Stimulated activated naive CD8-positive, alpha-beta T cell treated with anti-CD3 and anti-CD28 coated beads, Interleukin-15, amount 100 ng/mL, for 72 hours (primary cell): Measurements from ENCODE around the gene CARS1.

Source experiments
- ATAC-seq: fragments of 150-1000 bp; cut with Tn5 transposase; 2 replicates; pipeline ENCODE4 v1.10.0; 2021; ENCODE audit warnings: mild to moderate bottlenecking, moderate library complexity
- DNase-seq, 2 donors: peaks; one replicate each; pipeline ENCODE4 v3.0.0; 2021 to 2022
- H3K27ac Mint-ChIP-seq, 2 donors: one replicate each; pipeline ENCODE4 v1.8.0; 2022; ENCODE audit warnings: mild to moderate bottlenecking in 2 of 2, mixed read lengths in 2 of 2, moderate library complexity in 2 of 2
- H3K27me3 Mint-ChIP-seq: one replicate; pipeline ENCODE4 v1.8.0; 2022; ENCODE audit warnings: mixed read lengths
- H3K4me1 Mint-ChIP-seq: one replicate; pipeline ENCODE4 v1.8.0; 2022; ENCODE audit warnings: mild to moderate bottlenecking, mixed read lengths
- H3K4me3 Mint-ChIP-seq, 2 donors: one replicate each; pipeline ENCODE4 v1.8.0; 2022; ENCODE audit warnings: mild to moderate bottlenecking in 2 of 2, mixed read lengths in 2 of 2, moderate library complexity in 1 of 2
- H3K9me3 Mint-ChIP-seq, 2 donors: one replicate each; pipeline ENCODE4 v1.8.0; 2022; ENCODE audit warnings: mixed read lengths in 2 of 2

CARS1 gene

DNA sequence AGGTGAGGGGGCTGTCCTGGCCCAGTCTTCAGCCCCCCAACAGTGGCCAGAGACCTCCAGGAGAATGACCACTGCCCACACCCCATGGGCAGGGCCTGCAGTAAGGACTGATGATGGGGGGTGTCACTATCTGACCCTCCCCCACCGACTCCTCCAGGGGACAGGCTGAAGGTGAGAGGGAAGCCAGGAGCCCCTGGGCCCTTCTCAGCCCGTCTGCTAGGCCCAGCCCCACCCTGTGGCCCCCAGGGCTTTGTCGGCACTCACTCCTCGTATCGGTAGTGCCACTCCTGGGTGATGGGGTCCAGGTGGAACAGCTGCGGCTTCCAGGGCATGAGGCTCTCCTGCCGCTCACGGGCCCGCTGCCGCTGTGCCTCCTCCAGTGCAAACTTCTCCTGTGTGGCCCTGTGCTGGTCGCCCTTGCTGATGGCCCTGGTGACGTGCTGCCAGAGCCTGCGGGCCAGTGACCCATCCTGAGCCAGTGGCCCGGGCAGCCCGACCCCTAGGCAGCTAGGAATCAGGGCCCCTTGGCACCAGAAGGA lies 35.4 kb upstream of the CARS1 start:
- no peak overlapping the region for H3K4me3 Mint-ChIP-seq
- H3K9me3 Mint-ChIP-seq: no peaks in the 10 kb centered on the region
- no peak overlapping the region for H3K27ac Mint-ChIP-seq
- DNase-seq (no peak), ATAC-seq (no peak)
- peaks cover 11% of the 10 kb centered on the region for H3K4me1 Mint-ChIP-seq
- no peaks in the 10 kb centered on the region for H3K27me3 Mint-ChIP-seq

DNA sequence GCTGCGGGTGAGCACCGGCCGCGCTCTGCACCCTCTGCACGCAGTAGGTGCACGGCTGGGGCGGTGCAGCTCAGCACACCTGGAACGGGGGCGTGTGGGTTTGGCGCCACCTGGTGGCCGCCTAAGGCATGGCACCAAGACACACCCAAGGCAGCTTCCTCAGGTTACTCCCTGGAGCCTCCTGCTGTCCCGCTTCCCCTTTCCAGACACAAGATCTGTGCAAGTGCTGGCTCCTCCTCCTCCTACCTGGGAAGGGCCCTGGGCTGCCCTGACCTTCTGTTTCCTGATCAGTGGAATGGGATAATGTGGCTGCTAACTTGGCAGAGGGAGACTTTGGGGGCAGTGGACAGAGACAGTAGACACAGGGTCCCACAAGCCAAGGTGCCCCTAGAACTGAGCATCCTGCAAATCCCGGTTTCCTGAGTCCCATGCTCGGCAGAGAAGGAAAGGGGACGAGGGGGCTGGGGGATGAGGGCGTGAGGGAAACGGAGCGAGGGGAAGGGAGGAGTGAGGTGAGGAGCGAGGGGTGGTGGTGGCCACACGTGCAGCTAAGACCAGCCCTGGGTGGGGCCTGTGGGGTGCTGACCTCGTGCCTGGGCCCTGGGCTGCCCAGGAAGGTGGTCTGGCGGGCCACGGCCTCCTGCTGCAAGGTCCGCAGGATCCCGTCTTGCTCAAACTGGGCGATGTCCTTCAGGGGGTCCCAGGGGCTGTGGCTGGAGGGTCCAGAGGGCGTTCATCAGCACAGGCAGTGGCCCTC lies 34.8 kb upstream of the CARS1 start:
- Mint-ChIP-seq H3K27me3 (no peaks in the 10 kb centered on the region), H3K9me3 (no peaks in the 10 kb centered on the region), H3K4me3 (no peak overlapping the region), H3K4me1 (peaks cover 11% of the 10 kb centered on the region), H3K27ac (peak overlapping the region; percentile 33 to 88)
- DNase-seq (peak; percentile 69 to 70), ATAC-seq (peak; percentile 82)

DNA sequence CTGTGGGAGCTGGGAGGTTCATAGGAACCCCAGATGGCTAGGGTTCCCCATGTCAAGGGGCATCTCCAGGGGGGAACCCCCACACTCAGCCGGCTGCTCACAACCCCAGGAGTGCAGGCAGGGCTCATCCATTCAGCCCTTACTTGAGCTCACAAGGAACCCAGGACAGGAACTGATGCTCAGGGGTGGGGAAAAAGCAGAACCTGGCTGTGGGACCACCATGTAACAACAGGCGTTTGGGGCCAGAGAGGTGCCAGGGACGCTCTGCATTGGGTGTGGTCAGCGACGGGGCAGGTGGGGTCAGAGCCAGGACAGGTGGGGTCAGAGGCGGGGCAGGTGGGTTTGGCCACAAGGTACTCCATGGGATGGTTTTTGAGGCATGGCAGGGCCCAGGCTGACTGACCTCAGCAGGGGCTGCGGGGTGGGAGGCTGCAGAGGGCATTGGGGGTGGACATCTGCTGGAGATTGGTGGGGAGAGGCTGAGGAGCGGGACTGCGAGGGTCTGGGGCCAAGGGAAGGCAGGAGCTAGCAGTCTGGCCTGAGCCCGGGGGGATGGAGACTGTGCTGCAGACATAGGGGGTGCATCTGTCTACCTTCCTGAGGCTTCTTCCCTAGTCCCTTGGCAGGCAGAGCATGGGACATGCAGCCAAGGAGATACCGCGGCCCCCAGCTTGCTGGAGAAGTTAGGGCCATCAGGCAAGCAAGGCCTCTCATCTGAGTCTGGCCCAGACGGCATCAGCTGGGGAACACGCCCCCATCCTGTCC lies 34.0 kb upstream of the CARS1 start:
- Mint-ChIP-seq H3K9me3 (no peaks in the 10 kb centered on the region), H3K27me3 (no peaks in the 10 kb centered on the region), H3K27ac (no peak overlapping the region), H3K4me3 (no peak overlapping the region), H3K4me1 (peaks cover 11% of the 10 kb centered on the region)
- ATAC-seq (no peak), DNase-seq (no peak)

DNA sequence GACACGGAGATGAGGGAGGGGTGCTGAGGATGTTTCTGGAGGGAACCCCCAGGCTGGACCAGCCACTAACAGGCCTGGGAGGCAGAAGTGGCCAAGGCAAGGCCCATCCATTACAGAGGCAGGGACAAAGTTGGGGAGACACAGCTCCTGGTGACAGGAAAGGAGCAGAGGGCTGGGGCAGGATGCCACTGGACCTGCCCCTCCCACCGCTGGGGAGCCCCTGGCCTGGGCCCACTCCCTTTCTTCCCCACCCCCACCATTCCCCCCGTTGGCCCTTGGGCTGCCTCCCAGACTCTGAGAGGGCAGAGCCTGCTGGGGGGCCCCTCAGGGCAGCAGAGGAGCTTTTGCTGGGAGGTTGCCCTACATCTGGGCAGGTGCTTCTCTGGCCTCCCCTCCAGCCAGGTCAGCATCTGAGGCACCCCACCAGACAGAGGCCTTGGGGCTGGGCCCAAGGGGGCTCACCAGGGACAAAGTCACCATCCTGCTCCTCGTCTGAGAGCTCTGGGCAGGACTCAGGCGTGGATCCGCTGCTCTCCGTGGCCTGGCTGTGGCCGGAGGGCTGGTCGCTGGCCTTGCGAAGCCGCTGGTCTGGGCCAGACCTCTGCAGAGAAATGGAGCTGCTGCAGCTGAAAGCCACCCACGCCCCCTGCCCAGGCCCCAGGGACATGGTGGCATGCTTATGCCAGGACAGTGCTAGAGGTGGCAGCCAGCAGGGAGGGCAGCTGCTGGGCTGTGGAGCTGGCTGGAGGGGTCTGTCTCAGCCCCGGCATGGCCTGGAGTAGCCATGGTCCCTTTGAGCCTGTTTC lies 33.1 kb upstream of the CARS1 start:
- Mint-ChIP-seq H3K27me3 (peaks cover 7% of the 10 kb centered on the region), H3K4me1 (peaks cover 11% of the 10 kb centered on the region), H3K27ac (peak overlapping the region in 1 of 2 donors; percentile 42), H3K9me3 (no peaks in the 10 kb centered on the region), H3K4me3 (no peak overlapping the region)
- DNase-seq: no peak
- no peak for ATAC-seq

DNA sequence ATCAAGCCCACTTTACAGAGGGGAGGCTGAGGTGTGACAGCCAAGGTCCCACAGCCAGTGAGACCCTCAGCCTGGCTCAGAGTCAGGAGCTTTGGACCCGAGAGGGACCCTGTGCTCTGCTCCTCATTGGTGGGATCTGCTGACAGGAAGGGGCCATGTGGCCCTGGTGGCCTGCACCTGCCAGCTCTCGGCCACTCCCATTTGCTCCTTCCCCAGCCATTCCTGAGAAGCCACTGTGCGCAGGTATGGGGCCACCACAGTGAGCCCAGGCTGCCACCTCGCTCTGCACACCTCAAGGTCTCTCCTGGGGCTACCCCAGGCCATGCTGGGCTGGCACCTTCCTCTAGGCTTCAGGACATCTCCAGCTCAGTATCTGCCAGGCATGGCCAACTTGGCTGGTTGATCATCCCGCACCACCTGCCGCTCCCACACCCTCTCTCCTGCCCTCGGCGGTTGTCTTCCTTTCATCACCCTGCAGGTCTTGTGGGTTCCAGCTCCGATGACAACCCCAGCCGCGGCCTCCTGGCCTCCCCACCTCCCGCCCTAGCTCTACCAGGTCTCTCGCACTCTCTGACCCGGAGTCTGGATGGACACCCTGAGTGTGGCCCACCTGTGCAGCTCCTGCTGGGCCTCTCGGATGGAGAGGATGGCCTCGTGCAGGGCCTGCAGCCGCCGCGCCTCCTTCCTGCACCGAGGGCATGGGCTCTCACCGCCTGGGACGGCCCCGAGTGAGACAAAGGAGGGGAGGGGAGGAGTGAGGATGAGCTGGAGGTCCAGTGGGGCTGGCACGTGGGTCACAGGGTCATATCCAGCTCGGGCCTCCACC lies 32.2 kb upstream of the CARS1 start:
- H3K4me1 Mint-ChIP-seq: peaks cover 11% of the 10 kb centered on the region
- ATAC-seq: no peak
- DNase-seq: no peak
- H3K27me3 Mint-ChIP-seq: peaks cover 11% of the 10 kb centered on the region
- no peak overlapping the region for H3K4me3 Mint-ChIP-seq
- H3K27ac Mint-ChIP-seq: peak overlapping the region in 1 of 2 donors; percentile 42
- H3K9me3 Mint-ChIP-seq: no peaks in the 10 kb centered on the region

DNA sequence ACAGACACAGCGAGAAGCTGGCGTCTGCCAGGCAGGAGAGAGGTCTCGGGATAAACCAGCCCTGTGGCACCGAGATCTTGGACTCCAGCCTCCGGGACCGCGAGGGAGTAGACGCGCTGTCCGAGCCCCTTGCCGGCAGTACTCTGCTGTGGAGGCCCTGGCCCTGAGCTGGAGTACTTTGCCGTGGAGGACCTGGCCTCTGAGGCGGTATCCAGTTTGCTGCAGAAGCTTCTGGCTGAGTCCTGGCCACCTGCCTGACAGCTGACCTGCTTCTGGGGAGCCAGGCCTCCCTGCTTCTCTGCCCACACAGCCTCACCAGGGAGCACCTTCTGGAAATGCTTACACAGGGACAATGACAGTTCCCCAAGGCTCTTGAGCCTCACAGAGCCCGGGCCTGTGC lies 31.6 kb upstream of the CARS1 start:
- Mint-ChIP-seq H3K4me3 (no peak overlapping the region), H3K4me1 (peaks cover 11% of the 10 kb centered on the region), H3K27ac (no peak overlapping the region), H3K9me3 (no peaks in the 10 kb centered on the region), H3K27me3 (peaks cover 17% of the 10 kb centered on the region)
- DNase-seq: no peak
- no peak for ATAC-seq

DNA sequence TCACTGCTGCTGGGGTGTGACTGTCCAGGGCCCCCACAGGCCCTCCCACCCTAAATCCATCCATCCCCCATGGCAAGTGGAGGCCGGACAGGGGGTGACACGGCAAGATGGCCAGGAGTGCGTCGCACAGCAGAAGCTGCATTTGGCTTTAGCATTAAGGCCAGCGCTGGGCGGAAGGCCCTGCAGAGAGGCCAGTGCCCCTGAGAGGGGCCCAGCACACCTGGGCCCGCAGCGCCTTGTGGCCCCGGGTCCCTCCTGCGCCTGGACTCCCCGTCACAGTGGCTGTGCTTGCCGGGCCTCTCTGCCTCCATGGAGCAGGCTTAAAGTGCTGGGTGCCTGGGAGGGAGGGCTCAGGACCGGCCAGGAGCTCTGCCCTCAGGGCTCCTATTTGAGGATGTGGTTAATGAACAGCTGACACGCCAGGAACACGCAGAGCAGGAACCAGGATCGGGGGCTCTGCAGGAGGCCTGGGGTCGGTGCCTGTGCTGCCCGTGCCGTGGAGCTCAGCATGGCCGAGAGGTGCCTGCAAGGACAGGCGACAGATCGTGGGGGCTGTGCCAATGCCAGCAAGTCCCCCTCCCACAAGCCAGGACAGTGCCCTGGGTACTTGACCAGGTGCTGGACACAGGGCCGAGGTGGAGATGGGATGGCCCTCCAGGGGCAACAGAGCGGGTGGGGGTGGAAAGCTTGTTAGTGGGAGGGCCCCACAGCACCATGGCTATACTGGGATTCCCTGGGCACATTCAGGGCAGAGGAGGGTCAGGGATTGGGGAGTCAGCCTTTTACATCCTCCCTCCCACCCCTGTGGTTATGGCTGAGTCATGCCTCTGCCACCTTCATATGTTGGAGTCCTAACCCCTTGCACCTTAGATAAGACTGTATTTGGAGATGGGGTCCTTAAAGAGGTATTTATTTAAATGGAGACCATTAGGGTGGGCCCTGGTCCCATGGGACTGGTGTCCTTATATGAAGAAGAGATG lies 30.9 kb upstream of the CARS1 start:
- H3K4me3 Mint-ChIP-seq: no peak overlapping the region
- H3K27me3 Mint-ChIP-seq: peaks cover 24% of the 10 kb centered on the region
- H3K4me1 Mint-ChIP-seq: peaks cover 11% of the 10 kb centered on the region
- H3K9me3 Mint-ChIP-seq: no peaks in the 10 kb centered on the region
- H3K27ac Mint-ChIP-seq: peak overlapping the region in 1 of 2 donors; percentile 72
- DNase-seq (no peak), ATAC-seq (no peak)

DNA sequence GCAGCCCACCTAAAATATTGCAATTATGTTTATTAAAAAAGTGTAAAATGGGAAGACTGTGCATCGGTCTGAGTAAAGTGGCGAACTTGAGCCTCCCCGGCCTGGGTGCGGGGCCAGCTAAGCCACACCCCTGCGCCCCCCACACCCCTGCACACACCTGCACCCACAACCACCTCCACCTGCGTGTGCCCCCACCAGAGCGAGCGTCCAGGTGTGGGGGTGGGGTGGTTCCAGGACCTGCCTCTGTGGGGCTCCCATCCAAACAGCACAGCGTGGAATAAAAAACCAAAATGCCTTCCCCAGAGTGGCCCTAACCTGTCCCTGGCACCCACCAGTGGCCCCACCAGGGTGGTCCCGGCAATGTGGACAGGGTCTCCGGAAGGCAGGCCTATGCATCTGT lies 30.1 kb upstream of the CARS1 start:
- ATAC-seq (no peak), DNase-seq (no peak)
- Mint-ChIP-seq H3K4me1 (peaks cover 11% of the 10 kb centered on the region), H3K4me3 (no peak overlapping the region), H3K27ac (no peak overlapping the region), H3K27me3 (peaks cover 31% of the 10 kb centered on the region), H3K9me3 (no peaks in the 10 kb centered on the region)

DNA sequence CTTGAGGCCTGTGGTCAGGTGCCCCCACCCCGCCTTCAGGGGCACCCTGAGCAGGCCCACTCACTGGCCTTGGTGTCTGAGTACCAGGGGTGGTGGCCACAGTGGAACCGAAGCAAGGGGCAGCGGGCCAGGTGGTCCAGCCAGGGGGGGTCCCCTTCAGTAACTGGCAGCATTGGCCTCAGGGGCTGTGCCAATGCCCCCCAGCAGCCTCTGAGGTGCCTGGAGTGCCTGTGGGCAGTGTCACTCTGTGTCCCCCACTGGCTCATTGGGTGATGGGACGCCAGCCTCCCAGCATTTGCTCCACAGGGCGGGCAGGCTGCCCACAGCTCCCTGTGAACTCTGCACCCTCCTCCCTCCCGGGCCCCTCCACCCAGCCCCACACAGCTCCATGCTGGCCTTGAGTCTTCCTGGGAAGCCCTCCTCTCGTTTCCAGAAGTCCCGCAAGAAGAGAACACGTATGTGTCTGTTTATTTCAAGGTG lies 29.5 kb upstream of the CARS1 start:
- Mint-ChIP-seq H3K9me3 (no peaks in the 10 kb centered on the region), H3K4me3 (no peak overlapping the region), H3K27me3 (peaks cover 35% of the 10 kb centered on the region), H3K27ac (no peak overlapping the region), H3K4me1 (peaks cover 7% of the 10 kb centered on the region)
- ATAC-seq (peak; percentile 14), DNase-seq (no peak)

DNA sequence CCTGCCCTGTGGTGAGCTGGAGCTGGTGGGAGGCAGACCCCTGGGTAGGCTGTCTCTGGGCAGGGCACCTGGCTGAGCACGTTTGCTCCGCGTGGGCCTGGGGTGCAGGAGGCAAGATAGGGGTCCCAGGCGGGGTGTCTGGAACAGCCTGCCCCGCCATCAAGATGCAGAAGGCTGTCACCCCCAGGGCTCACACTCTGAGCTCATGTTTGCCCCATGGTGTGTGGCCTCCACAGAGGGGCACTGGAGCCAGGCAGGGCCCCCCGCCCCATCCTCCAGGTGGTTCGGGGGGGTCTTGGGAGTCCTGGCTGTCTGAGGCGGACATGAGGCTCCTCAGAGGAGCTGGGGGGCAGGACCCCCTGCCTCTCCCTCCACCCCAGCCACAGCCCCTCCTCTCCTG lies 28.9 kb upstream of the CARS1 start:
- ATAC-seq (peak; percentile 34), DNase-seq (no peak)
- peaks cover 36% of the 10 kb centered on the region for H3K27me3 Mint-ChIP-seq
- H3K9me3 Mint-ChIP-seq: no peaks in the 10 kb centered on the region
- peak overlapping the region in 1 of 2 donors; percentile 81 for H3K27ac Mint-ChIP-seq
- H3K4me1 Mint-ChIP-seq: peaks cover under 1% of the 10 kb centered on the region
- H3K4me3 Mint-ChIP-seq: no peak overlapping the region

DNA sequence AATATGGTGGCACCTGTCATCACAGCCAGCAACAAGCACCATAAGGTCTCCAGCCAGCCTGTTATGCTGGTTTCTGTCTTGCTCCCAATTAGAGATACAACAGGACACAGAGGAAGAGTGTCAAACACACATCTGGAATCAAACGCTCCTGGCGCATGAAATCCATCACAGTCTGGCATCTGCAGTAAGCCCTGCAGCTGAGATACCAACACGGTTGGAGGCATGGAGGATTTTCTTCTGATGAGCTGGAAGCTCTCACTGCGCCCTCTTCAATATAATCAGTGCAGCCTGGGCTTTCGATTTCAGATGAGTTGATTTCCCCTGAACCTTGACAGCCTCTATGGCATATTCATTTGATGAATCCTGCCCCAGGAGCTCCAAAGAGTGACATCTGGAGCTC lies 27.8 kb upstream of the CARS1 start:
- DNase-seq (no peak), ATAC-seq (no peak)
- no peak overlapping the region for H3K4me3 Mint-ChIP-seq
- no peak overlapping the region for H3K27ac Mint-ChIP-seq
- peaks cover 43% of the 10 kb centered on the region for H3K27me3 Mint-ChIP-seq
- no peaks in the 10 kb centered on the region for H3K9me3 Mint-ChIP-seq
- no peaks in the 10 kb centered on the region for H3K4me1 Mint-ChIP-seq

DNA sequence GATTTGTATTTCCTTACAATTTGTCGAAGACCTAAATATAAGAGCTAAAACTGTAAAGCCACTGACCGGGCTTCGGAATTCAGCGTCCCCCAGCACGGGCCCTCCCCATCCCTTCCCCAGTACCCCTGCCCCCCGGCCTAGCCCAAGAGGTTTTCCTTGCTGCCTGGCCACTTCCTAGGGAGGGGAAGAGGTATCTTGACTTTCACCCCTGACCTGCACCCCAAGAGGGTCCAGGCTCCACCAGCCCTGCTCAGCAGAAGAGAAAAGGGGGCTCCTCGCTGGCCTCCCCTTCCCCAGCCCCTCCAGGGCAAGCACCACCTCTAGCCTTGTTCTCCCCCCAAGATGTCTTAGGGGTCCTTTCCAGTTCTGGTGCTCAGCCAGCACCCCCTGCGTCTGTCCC lies 26.1 kb upstream of the CARS1 start:
- H3K4me3 Mint-ChIP-seq: no peak overlapping the region
- H3K9me3 Mint-ChIP-seq: no peaks in the 10 kb centered on the region
- DNase-seq (no peak), ATAC-seq (no peak)
- H3K4me1 Mint-ChIP-seq: no peaks in the 10 kb centered on the region
- H3K27me3 Mint-ChIP-seq: peaks cover 50% of the 10 kb centered on the region
- no peak overlapping the region for H3K27ac Mint-ChIP-seq

DNA sequence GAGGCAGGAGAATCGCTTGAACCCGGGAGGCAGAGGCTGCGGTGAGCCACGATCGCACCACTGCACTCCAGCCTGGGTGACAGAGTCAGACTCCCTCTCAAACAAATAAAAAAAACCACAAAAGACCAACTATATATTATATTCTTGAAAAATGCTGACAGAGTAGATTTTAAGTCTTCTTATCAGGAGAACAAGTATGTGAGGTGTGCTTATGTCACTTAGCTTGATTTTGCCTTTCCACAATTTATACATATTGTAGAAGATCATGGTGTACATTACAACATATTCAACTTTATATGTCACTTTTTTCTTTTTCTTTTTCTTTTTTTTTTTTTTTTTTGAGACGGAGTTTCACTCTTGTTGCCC lies 24.1 kb upstream of the CARS1 start:
- Mint-ChIP-seq H3K27me3 (peaks cover 50% of the 10 kb centered on the region), H3K9me3 (no peaks in the 10 kb centered on the region), H3K4me1 (no peaks in the 10 kb centered on the region), H3K4me3 (no peak overlapping the region), H3K27ac (no peak overlapping the region)
- ATAC-seq: no peak
- DNase-seq: no peak
